HG03039 (cell line): ENCODE measurements around the gene CASP10.

Experiments used
- ATAC-seq: cut with Tn5 transposase; IDR thresholded peaks from one replicate; pipeline ENCODE4 v1.9.1; 2021; ENCODE audit warnings: mild to moderate bottlenecking, moderate library complexity; ENCODE audit not compliant: unreplicated experiment

CASP10 gene

GRCh38 chr2:201257381-201257955 lies 74.5 kb downstream of the CASP10 start:
- peak; percentile 50 for ATAC-seq

- ATAC-seq, result peak; percentile 62
Observed at GRCh38 chr2:201257956-201258665, 75.2 kb downstream of the CASP10 start.

- no peak for ATAC-seq
Observed at GRCh38 chr2:201258666-201259615, 76.0 kb downstream of the CASP10 start.

DNA sequence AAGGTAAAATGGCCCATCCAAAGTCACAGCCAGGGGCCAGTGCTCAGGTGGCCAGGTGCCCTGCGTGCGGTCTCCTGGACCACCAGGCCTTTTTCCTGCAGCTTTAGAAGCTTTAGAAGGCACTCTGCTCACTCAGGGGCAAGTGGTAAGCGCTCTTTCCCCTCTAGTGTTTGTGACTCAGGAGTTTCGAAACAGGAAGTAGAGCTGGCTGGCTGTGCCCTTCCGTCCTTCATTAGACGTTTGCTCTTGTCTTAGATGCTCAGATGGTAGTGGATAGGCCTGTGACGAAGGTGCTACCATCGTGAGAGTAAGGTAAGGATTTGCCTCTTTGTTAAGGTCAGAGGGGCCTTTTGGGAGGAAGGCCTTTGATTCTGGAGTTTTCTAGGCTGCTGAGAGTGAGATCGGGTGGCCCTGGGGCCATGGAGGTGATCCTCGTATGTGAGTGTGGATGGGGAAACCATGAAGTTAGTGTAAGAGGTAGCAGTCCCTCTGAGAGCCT lies 77.4 kb downstream of the CASP10 start, which contains the start of gene CASP8:
TSS of gene CASP8 (plus strand) at position 235 of the 499 bp plus-strand sequence. CDS start 5,951 bp downstream, outside the sequence.
- no peak for ATAC-seq

- no peak for ATAC-seq
Observed at GRCh38 chr2:201261471-201261870, 78.5 kb downstream of the CASP10 start.

DNA sequence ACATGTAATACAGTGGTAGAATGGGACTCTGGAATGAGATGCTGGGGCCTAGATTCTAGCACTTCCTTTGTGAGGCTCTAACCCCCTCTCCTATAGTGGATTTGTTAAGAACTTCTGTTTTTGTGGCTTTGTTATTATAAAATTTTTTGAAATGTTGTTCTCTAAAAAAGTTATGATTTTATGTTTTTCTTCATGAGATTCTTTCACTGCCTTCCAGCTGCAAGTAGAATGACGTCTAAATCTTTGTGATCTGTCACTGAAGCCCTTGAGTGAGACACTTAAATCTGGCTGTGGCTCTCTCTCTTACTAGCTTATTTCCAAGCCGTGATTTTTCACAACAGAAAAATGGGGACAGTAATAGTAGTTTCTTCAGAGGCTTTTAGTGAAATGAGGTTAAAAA lies 79.0 kb downstream of the CASP10 start:
- no peak for ATAC-seq

DNA sequence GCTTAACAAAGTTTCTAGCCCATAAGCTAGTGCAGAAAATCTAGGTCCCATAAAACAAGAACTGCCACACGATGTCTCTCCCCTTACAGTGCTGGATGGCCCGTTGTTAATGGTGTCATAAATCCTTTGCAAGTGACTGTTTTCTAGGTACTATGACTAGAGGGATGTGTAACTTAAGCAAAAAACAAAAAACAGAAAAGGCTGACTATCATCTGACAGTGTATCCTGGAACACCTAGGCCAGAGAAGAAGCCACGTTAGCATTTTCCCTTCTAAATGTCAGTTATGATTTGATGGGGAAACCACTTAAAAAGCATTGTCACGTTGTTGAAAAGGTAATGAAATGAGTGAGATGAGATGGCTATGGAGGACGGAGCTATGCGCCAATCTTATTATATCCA lies 79.8 kb downstream of the CASP10 start:
- no peak for ATAC-seq

DNA sequence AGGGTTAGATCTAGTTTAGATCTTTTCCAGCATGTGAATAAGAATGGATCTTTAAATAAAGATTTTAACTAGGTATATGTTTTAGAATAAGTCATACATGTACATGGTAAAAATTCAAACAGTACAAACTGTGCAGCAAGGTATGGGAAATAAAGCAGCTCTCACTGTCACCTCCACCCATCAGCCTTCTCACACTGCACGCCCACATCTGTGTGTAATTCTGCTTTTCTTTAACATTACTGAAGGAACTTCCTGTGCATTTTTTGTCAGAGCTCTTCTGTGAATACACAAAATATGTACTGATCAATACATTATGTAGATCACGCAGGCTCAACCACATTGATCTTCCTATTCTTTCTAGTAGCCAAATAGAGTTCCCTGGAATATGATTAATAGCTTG lies 80.8 kb downstream of the CASP10 start:
- ATAC-seq, result no peak

- no peak for ATAC-seq
Observed at GRCh38 chr2:201264472-201265173, 81.7 kb downstream of the CASP10 start.

GRCh38 chr2:201266629-201267028 lies 83.7 kb downstream of the CASP10 start:
- ATAC-seq, result no peak

DNA sequence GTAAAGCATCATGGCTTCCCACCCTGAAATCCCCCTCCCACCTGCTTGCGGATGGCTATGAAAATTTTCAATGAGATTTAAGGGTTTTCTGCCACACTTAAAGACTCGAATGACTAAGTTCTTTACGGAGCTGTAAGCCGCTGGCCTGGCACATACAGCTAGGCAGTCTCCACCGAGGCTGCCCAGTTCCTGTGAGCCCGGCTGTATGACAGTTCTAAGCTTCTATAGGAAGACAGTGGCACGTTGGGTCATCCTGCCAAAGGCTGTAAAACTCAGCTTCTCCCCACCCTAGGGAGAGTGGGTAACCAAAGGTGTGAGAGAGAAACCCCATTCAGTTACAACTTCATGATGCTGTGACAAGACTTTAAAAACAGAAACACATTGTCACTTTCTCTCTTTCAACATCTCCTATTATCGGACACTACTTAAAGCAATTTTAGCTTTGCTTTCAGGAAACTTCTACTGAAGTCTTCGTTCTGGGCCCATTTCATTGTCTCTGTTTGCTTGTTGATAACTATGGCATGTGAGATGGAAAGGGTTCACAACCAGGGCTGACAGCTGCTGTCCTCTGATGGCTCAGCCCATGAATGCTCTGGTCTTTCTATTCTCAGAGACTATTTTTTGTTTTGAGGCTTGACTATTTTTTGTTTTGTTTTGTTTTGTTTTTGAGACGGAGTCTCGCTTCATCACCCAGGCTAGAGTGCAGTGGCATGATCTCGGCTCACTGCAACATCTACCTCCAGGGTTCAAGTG lies 84.5 kb downstream of the CASP10 start:
- ATAC-seq, result no peak

DNA sequence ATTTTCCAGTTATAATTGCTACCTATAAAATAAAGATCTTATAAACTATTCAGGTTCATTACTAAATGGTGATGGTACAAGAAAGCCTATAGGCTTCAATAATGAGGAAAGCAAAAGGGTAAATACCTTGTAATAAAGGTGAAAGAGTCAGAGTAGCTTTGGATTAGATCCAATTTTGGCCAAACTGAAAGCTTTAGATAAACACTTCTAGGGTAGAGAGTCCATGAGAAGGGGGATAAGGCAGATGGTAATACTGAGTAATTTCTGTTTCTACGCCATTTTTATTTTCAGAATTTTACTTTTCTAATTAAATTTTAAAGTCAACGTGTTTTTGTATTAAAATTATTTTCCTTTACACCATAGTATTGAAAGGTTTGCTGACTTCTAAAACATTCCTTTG lies 86.8 kb downstream of the CASP10 start:
- no peak for ATAC-seq

DNA sequence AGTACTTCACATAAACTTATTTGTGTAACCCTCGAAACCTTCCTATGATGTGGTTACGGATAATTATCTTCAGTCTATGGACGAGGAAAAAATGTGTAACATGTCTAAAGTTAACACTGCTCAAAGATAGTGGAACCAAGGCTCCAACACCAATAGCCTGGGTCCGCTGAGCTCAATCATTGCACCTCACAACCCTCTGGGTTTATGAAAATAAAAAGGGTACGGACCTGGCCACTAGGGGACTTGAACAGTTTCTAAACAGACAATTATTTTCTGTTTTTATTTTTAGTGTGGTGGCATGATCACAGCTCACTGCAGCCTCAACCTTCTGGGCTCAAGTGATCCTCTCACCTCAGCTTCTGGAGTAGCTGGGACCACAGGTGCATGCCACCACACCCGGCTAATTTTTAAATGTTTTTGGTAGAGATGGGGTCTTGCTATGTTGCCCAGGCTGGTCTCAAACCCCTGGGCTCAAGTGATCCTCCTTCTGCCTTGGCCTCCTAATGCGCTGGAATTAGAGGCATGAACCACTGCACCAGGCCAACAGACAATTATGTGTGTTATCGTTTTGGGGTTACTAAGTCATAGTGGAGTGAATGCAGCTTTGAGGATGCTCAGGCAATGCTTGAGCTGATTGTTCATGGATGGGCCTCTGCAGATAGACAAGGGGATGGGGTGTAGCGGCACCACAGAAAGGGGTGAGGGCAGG lies 87.5 kb downstream of the CASP10 start:
- no peak for ATAC-seq

GRCh38 chr2:201271917-201272316 lies 89.0 kb downstream of the CASP10 start:
- no peak for ATAC-seq

GRCh38 chr2:201273330-201273983 lies 90.5 kb downstream of the CASP10 start:
- ATAC-seq, result no peak

GRCh38 chr2:201275069-201275468 lies 92.1 kb downstream of the CASP10 start:
- ATAC-seq, result no peak

- no peak for ATAC-seq
Observed at GRCh38 chr2:201275990-201276389, 93.0 kb downstream of the CASP10 start.

- no peak for ATAC-seq
Observed at GRCh38 chr2:201276511-201276910, 93.6 kb downstream of the CASP10 start.
